GM12878 (cell line): ENCODE measurements around the gene RIC1. TPM values are rescaled to one million over a fixed set of nuclear protein-coding genes. Genes with fewer than 3 reads are reported as not detected.
A peak's percentile ranks its signal among the peaks of the same experiment; 100 is the strongest.

Experiments
- BHLHE40 ChIP-seq, 2 experiments: fragments of 450-650 bp in 1 of 2; IDR thresholded peaks; 2 replicates each; pipeline ENCODE4 v1.6.1; 2011 to 2017; ENCODE audit warnings: low read depth in 2 of 2, borderline replicate concordance in 1 of 2, improper control_type of control experiment in 1 of 2, low read length in 1 of 2, mild to moderate bottlenecking in 1 of 2
- BMI1 ChIP-seq: fragments of 450-650 bp; IDR thresholded peaks from 2 replicates; pipeline ENCODE4 v1.6.1; 2016; ENCODE audit warnings: mild to moderate bottlenecking, moderate library complexity, borderline replicate concordance
- CHD1 ChIP-seq: IDR thresholded peaks from 2 replicates; pipeline ENCODE4 v1.6.1; 2012; ENCODE audit warnings: low read depth, low read length, improper control_type of control experiment
- CHD4 ChIP-seq: fragments of 200-600 bp; sonication (generic); IDR thresholded peaks from 2 replicates; pipeline ENCODE4 v1.6.1; 2016; ENCODE audit warnings: mild to moderate bottlenecking
- IRF3 ChIP-seq: fragments of 450-650 bp; IDR thresholded peaks from 2 replicates; pipeline ENCODE4 v1.6.1; 2014; ENCODE audit warnings: mild to moderate bottlenecking
- IRF4 ChIP-seq: IDR thresholded peaks from 2 replicates; pipeline ENCODE4 v1.6.1; 2011; ENCODE audit warnings: low read depth, low read length
- IRF5 ChIP-seq: fragments of 450-650 bp; IDR thresholded peaks from 2 replicates; pipeline ENCODE4 v1.6.1; 2017; ENCODE audit warnings: borderline replicate concordance
- MLLT1 ChIP-seq: fragments of 450-650 bp; IDR thresholded peaks from 2 replicates; pipeline ENCODE4 v1.6.1; 2016; ENCODE audit warnings: mild to moderate bottlenecking
- NFXL1 ChIP-seq: fragments of 450-650 bp; IDR thresholded peaks from 2 replicates; pipeline ENCODE4 v1.6.1; 2017; ENCODE audit warnings: antibody characterized with exemption, mild to moderate bottlenecking, borderline replicate concordance
- NR2C1 ChIP-seq: fragments of 450-650 bp; IDR thresholded peaks from 2 replicates; pipeline ENCODE4 v1.6.1; 2017; ENCODE audit warnings: antibody characterized with exemption, mild to moderate bottlenecking, moderate library complexity
- NRF1 ChIP-seq: conservative IDR thresholded peaks from 2 replicates; pipeline ENCODE4 v1.6.1; 2011; ENCODE audit warnings: mild to moderate bottlenecking, low read depth, low read length, improper control_type of control experiment
- PAX5 ChIP-seq: IDR thresholded peaks from 2 replicates; pipeline ENCODE4 v1.6.1; 2011; ENCODE audit warnings: low read depth, low read length, borderline replicate concordance
- PBX3 ChIP-seq: IDR thresholded peaks from 2 replicates; pipeline ENCODE4 v1.6.1; 2011; ENCODE audit warnings: mild to moderate bottlenecking, low read depth, low read length, moderate library complexity; ENCODE audit not compliant: insufficient replicate concordance
- POLR2AphosphoS2 ChIP-seq: IDR thresholded peaks from 2 replicates; pipeline ENCODE4 v1.6.1; 2011; ENCODE audit warnings: low read depth, mild to moderate bottlenecking, low read length, improper control_type of control experiment, moderate library complexity
- POLR2AphosphoS5 ChIP-seq: IDR thresholded peaks from 2 replicates; pipeline ENCODE4 v1.6.1; 2011; ENCODE audit warnings: mild to moderate bottlenecking, low read length, inconsistent platforms
- POU2F2 ChIP-seq: IDR thresholded peaks from 3 replicates; pipeline ENCODE4 v1.6.1; 2011; ENCODE audit warnings: low read depth, mild to moderate bottlenecking, low read length, borderline replicate concordance
- RAD21 ChIP-seq: IDR thresholded peaks from 2 replicates; pipeline ENCODE4 v1.6.1; 2011; ENCODE audit warnings: mild to moderate bottlenecking, low read depth, low read length, moderate library complexity; ENCODE audit not compliant: insufficient read depth
- RELA ChIP-seq: fragments of 450-650 bp; IDR thresholded peaks from 2 replicates; pipeline ENCODE4 v1.8.0; 2014; ENCODE audit warnings: borderline replicate concordance; ENCODE audit not compliant: partially characterized antibody
- RELB ChIP-seq: fragments of 450-650 bp; IDR thresholded peaks from 2 replicates; pipeline ENCODE4 v1.6.1; 2017; ENCODE audit warnings: low read depth, mild to moderate bottlenecking, moderate library complexity
- SMC3 ChIP-seq: IDR thresholded peaks from 2 replicates; pipeline ENCODE4 v1.6.1; 2011; ENCODE audit warnings: low read length, improper control_type of control experiment, borderline replicate concordance
- SPI1 ChIP-seq: IDR thresholded peaks from 2 replicates; pipeline ENCODE4 v1.6.1; 2011; ENCODE audit warnings: low read depth, mild to moderate bottlenecking, low read length, moderate library complexity, borderline replicate concordance; ENCODE audit not compliant: insufficient read depth
- YBX1 ChIP-seq: fragments of 450-650 bp; IDR thresholded peaks from 2 replicates; pipeline ENCODE4 v1.6.1; 2016; ENCODE audit warnings: antibody characterized with exemption
- ZNF207 ChIP-seq: fragments of 450-650 bp; IDR thresholded peaks from 2 replicates; pipeline ENCODE4 v1.6.1; 2014; ENCODE audit warnings: antibody characterized with exemption, mild to moderate bottlenecking, borderline replicate concordance
- ZNF24 ChIP-seq: fragments of 450-650 bp; IDR thresholded peaks from 2 replicates; pipeline ENCODE4 v1.6.1; 2017; ENCODE audit warnings: antibody characterized with exemption, mild to moderate bottlenecking
- ZNF622 ChIP-seq: fragments of 450-650 bp; IDR thresholded peaks from 2 replicates; pipeline ENCODE4 v1.6.1; 2017; ENCODE audit warnings: mild to moderate bottlenecking, inconsistent platforms
- polyA plus RNA-seq, 11 experiments: library from polyadenylated mRNA; depleted of rRNA in 4 of 11; unstranded in 6 of 11; stranded (reverse) in 5 of 11; fragments of >200 nt; fragmentation: Nextera tagmentation in 4 of 11; fragmentation: Illumina TruSeq in 1 of 11; extraction: Ambion mirVana in 4 of 11; extraction: Trizol in 1 of 11; gene quantifications; 1 replicate in 1 of 11; 2 replicates in 10 of 11; pipeline versions ENCODE4 v1.2.1 to v1.2.3, GENCODE V29; 2011 to 2016; ENCODE audit warnings: inconsistent platforms in 2 of 11, missing spikeins in 2 of 11, low read depth in 1 of 11
- total RNA-seq, 4 experiments: library from RNA; depleted of rRNA in 3 of 4; stranded (reverse); fragments of >200 nt in 3 of 4; fragmentation: Illumina TruSeq in 1 of 4; extraction: Trizol in 1 of 4; gene quantifications; 2 replicates each; pipeline versions ENCODE4 v1.2.1 to v1.2.3, GENCODE V29; 2013 to 2021

RIC1 gene
- total and polyA plus RNA-seq, 10 of the 15 experiments (the other 5 are each of a cell fraction or from before 2014, with no cell fraction given) = 6.2 to 59.8 (median 33.3) TPM

GRCh38 chr9:5764130-5764868 lies 135.4 kb downstream of the RIC1 start (continued):
- TF ChIP-seq RELA = no peak
- TF ChIP-seq POLR2AphosphoS5 = no peak
- no peak for TF ChIP-seq IRF4
- no peak for TF ChIP-seq SMC3
- TF ChIP-seq POLR2AphosphoS2 = no peak
- TF ChIP-seq IRF5 = no peak
- TF ChIP-seq CHD4 = no peak
- TF ChIP-seq SPI1 = no peak
- no peak for TF ChIP-seq RAD21
- TF ChIP-seq ZNF24 = no peak
- TF ChIP-seq NR2C1 = peak; percentile 65
- TF ChIP-seq YBX1 = no peak
- TF ChIP-seq RELB = no peak
- no peak for TF ChIP-seq PBX3
- TF ChIP-seq ZNF207 = no peak
- TF ChIP-seq NRF1 = no peak
- TF ChIP-seq IRF3 = no peak
- no peak for TF ChIP-seq CHD1
- TF ChIP-seq MLLT1 = no peak
- no peak for TF ChIP-seq PAX5
- no peak for TF ChIP-seq BMI1
- TF ChIP-seq NFXL1 = no peak
- no peak for TF ChIP-seq ZNF622
- TF ChIP-seq BHLHE40 (IDR thresholded peaks at IDR 0.05; ENCODE audit: borderline replicate concordance in 1 of 2, low read depth in 2 of 2, low read length in 1 of 2) = no peak
- TF ChIP-seq POU2F2 = no peak
